ENCODE data around the gene RPP21. TPM values are rescaled to one million over a fixed set of nuclear protein-coding genes. Genes with fewer than 3 reads are reported as not detected.

Gene RPP21
- total and polyA plus RNA-seq, 10 of the 15 experiments (the other 5 are each of a cell fraction or from before 2014, with no cell fraction given): 14.3 to 94.6 (median 42.1) TPM

GRCh38 chr6:30350524-30350923, 5.6 kb downstream of the RPP21 start:
- SMC1A ChIA-PET (ENCODE audit: uncharacterized antibody, unreplicated experiment): interaction anchor here (0.7 to 1.7 kb wide), 3 partner anchors 111 to 112 kb away, joined by 3 to 4 read pairs (median 3); no protein-coding TSS in a partner anchor
- Histone ChIP-seq H3K4me1 (ENCODE audit: control insufficient read depth, insufficient read depth, low read length) (peaks cover 13% of the 10 kb centered on the region), H3K9ac (ENCODE audit: control insufficient read depth, insufficient read depth, low read length) (no peak overlapping the region), H3K27ac (ENCODE audit: control insufficient read depth, insufficient read depth) (no peak overlapping the region), H4K20me1 (ENCODE audit: control insufficient read depth, insufficient read depth) (no peaks in the 10 kb centered on the region), H3K79me2 (ENCODE audit: control insufficient read depth, insufficient read depth, low read length) (no peaks in the 10 kb centered on the region), H3K4me3 (no peak overlapping the region), H3K36me3 (ENCODE audit: control insufficient read depth in 2 of 2, insufficient read depth in 2 of 2, low read length in 1 of 2) (no peaks in the 10 kb centered on the region), H3K9me3 (replicated peaks; ENCODE audit: control insufficient read depth, insufficient read depth, low read length) (no peaks in the 10 kb centered on the region), H3K4me2 (ENCODE audit: control insufficient read depth, insufficient read depth) (0 out of 2 replicates have a peak overlapping the region, but pooled peaks have one; percentile 10), H3K27me3 (replicated peaks in 1 of 2; ENCODE audit: control insufficient read depth in 2 of 2, insufficient read depth in 2 of 2, low read length in 1 of 2) (no peaks in the 10 kb centered on the region; a peak in 1 of 4 replicates), H2AFZ (ENCODE audit: control insufficient read depth, low read depth, low read length) (no peak overlapping the region)
- FAIRE-seq (no peak), DNase-seq (ENCODE audit: low read depth, low spot score) (no peak), ATAC-seq (no peak)
- POLR2A ChIA-PET: no interaction called here
- CTCF ChIA-PET: interaction anchor here (2.5 to 8.9 kb wide), 2 partner anchors 112 to 132 kb away, joined by 9 to 56 read pairs; no protein-coding TSS in a partner anchor
- WGBS (ENCODE audit: insufficient coverage, insufficient replicate concordance, low lambda C conversion rate, missing lambda C conversion rate): 0% methylated on average over 1 of the region's 1 CpG
- RAD21 ChIA-PET (ENCODE audit: unreplicated experiment): no interaction called here
- in situ Hi-C loops (cut with MboI) (no loop called here), intact Hi-C loops (cut with micrococcal nuclease; ENCODE audit: unreplicated experiment) (no loop called here)
- BruUV-seq (replicated peaks): no TSS peak
- peak; percentile 64 for TF ChIP-seq RUNX3 (IDR thresholded peaks at IDR 0.05; ENCODE audit: low read length)
- no peak for TF ChIP-seq DPF2 (IDR thresholded peaks at IDR 0.05)
- TF ChIP-seq EP300 (IDR thresholded peaks at IDR 0.05; ENCODE audit: borderline replicate concordance in 1 of 2, control insufficient read depth in 1 of 2, low read depth in 2 of 2, low read length in 2 of 2): no peak

GRCh38 chr6:30352550-30352949, 7.6 kb downstream of the RPP21 start:
- FAIRE-seq: no peak
- peaks cover 13% of the 10 kb centered on the region for H3K4me1 ChIP-seq (ENCODE audit: control insufficient read depth, insufficient read depth, low read length)
- TF ChIP-seq ZBTB40 (IDR thresholded peaks at IDR 0.05; ENCODE audit: borderline replicate concordance): no peak
- BruUV-seq (replicated peaks): no TSS peak
- no peak overlapping the region for H3K4me3 ChIP-seq
- H3K27me3 ChIP-seq (replicated peaks in 1 of 2; ENCODE audit: control insufficient read depth in 2 of 2, insufficient read depth in 2 of 2, low read length in 1 of 2): no peaks in the 10 kb centered on the region; a peak in 1 of 4 replicates
- in situ Hi-C loops (cut with MboI) (no loop called here), intact Hi-C loops (cut with micrococcal nuclease; ENCODE audit: unreplicated experiment) (no loop called here)
- RAD21 ChIA-PET (ENCODE audit: unreplicated experiment): interaction anchor here (1.1 kb wide), 1 partner anchor 114 kb away, joined by 4 read pairs; no protein-coding TSS in a partner anchor
- H3K27ac ChIP-seq (ENCODE audit: control insufficient read depth, insufficient read depth): no peak overlapping the region
- H3K79me2 ChIP-seq (ENCODE audit: control insufficient read depth, insufficient read depth, low read length): no peaks in the 10 kb centered on the region
- H4K20me1 ChIP-seq (ENCODE audit: control insufficient read depth, insufficient read depth): no peaks in the 10 kb centered on the region
- no peak overlapping the region for H3K4me2 ChIP-seq (ENCODE audit: control insufficient read depth, insufficient read depth)
- no peaks in the 10 kb centered on the region for H3K9me3 ChIP-seq (replicated peaks; ENCODE audit: control insufficient read depth, insufficient read depth, low read length)
- no peak overlapping the region for H3K9ac ChIP-seq (ENCODE audit: control insufficient read depth, insufficient read depth, low read length)
- WGBS (ENCODE audit: insufficient coverage, insufficient replicate concordance, low lambda C conversion rate, missing lambda C conversion rate): 50% methylated on average over 2 of the region's 2 CpGs
- H3K36me3 ChIP-seq (ENCODE audit: control insufficient read depth in 2 of 2, insufficient read depth in 2 of 2, low read length in 1 of 2): no peaks in the 10 kb centered on the region
- SMC1A ChIA-PET (ENCODE audit: uncharacterized antibody, unreplicated experiment): interaction anchor here (0.9 to 1.4 kb wide), 2 partner anchors 13 to 114 kb away, joined by 3 read pairs; no protein-coding TSS in a partner anchor
- POLR2A ChIA-PET: no interaction called here
- H2AFZ ChIP-seq (ENCODE audit: control insufficient read depth, low read depth, low read length): no peak overlapping the region
- CTCF ChIA-PET: interaction anchor here (1.2 to 8.9 kb wide), 3 partner anchors 101 to 134 kb away, joined by 3 to 56 read pairs (median 7); no protein-coding TSS in a partner anchor
- no peak for DNase-seq (ENCODE audit: low read depth, low spot score)
- no peak for ATAC-seq
